NCI-H1436 (cell line): Measurements from ENCODE around the gene NTNG1.
A peak's percentile ranks its signal among the peaks of the same experiment; 100 is the strongest.

Experiments used
- DNase-seq: peaks from one replicate; lab custom pipeline; 2025; lab: John Stamatoyannopoulos, UW

NTNG1 gene

GRCh38 chr1:107413546-107413945, 272.7 kb downstream of the NTNG1 start:
- no peak for DNase-seq

GRCh38 chr1:107413951-107414350, 273.1 kb downstream of the NTNG1 start:
- no peak for DNase-seq

- no peak for DNase-seq
These were observed 273.7 kb downstream of the NTNG1 start for GRCh38 chr1:107414550-107414949.

GRCh38 chr1:107415241-107415640, 274.4 kb downstream of the NTNG1 start:
- no peak for DNase-seq

- no peak for DNase-seq
These were observed 278.2 kb downstream of the NTNG1 start for GRCh38 chr1:107419003-107419402.

- DNase-seq = no peak
These were observed 282.1 kb downstream of the NTNG1 start for GRCh38 chr1:107422901-107423300.

GRCh38 chr1:107430540-107431228, 289.8 kb downstream of the NTNG1 start:
- DNase-seq = peak; percentile 16

- no peak for DNase-seq
These were observed 291.3 kb downstream of the NTNG1 start for GRCh38 chr1:107432108-107432507.

- no peak for DNase-seq
These were observed 292.2 kb downstream of the NTNG1 start for GRCh38 chr1:107433068-107433467.

GRCh38 chr1:107433635-107434360, 293.0 kb downstream of the NTNG1 start:
- DNase-seq = no peak

GRCh38 chr1:107434361-107434693, 293.5 kb downstream of the NTNG1 start:
- DNase-seq = no peak

- DNase-seq = no peak
These were observed 295.9 kb downstream of the NTNG1 start for GRCh38 chr1:107436552-107437241.

- DNase-seq = no peak
These were observed 298.7 kb downstream of the NTNG1 start for GRCh38 chr1:107439567-107439966.

- DNase-seq = no peak
These were observed 301.7 kb downstream of the NTNG1 start for GRCh38 chr1:107442551-107442950.

- DNase-seq = no peak
These were observed 302.2 kb downstream of the NTNG1 start for GRCh38 chr1:107443027-107443426.

GRCh38 chr1:107443860-107444259, 303.0 kb downstream of the NTNG1 start:
- DNase-seq = no peak

- no peak for DNase-seq
These were observed 303.5 kb downstream of the NTNG1 start for GRCh38 chr1:107444302-107444701.

- no peak for DNase-seq
These were observed 308.5 kb downstream of the NTNG1 start for GRCh38 chr1:107449326-107449725.

GRCh38 chr1:107450899-107451664, 310.2 kb downstream of the NTNG1 start:
- no peak for DNase-seq

GRCh38 chr1:107451715-107452114, 310.9 kb downstream of the NTNG1 start:
- no peak for DNase-seq

- no peak for DNase-seq
These were observed 314.0 kb downstream of the NTNG1 start for GRCh38 chr1:107454791-107455190.

GRCh38 chr1:107457989-107458388, 317.1 kb downstream of the NTNG1 start:
- no peak for DNase-seq
